Colonic mucosa (tissue), 4 donors: ENCODE data around the gene ADAMTS19. TPM values are rescaled to one million over a fixed set of nuclear protein-coding genes. Genes with fewer than 3 reads are reported as not detected.

Experiments used
- DNase-seq: peaks from one replicate; pipeline ENCODE4 v3.0.0-alpha.2; 2020
- H3K27ac ChIP-seq: fragments of 200-600 bp; one replicate; pipeline ENCODE4 v1.8.0; 2021
- H3K27me3 ChIP-seq: fragments of 200-600 bp; one replicate; pipeline ENCODE4 v1.8.0; 2021
- H3K36me3 ChIP-seq: fragments of 200-600 bp; one replicate; pipeline ENCODE4 v1.8.0; 2021
- H3K4me1 ChIP-seq: fragments of 200-600 bp; one replicate; pipeline ENCODE4 v1.8.0; 2021; ENCODE audit warnings: mild to moderate bottlenecking
- H3K4me3 ChIP-seq: fragments of 200-600 bp; one replicate; pipeline ENCODE4 v1.8.0; 2021
- H3K9ac ChIP-seq, 2 donors: one replicate each; pipeline ENCODE4 v1.7.0; 2013; ENCODE audit warnings: control low read depth in 2 of 2, low read depth in 2 of 2, low read length in 2 of 2
- H3K9me3 ChIP-seq: fragments of 200-600 bp; one replicate; pipeline ENCODE4 v1.8.0; 2021
- intact Hi-C: fragments of 100-400 bp; cut with DNase I; formaldehyde crosslinking; loops from one replicate; pipeline ENCODE4 v1.14.1; 2022
- total RNA-seq, 2 donors: library from RNA; stranded (reverse); fragmentation: NEBNext Ultra II Directional in 1 of 2; extraction: Animal tissue kit (Norgen Biotek cat#: 25700) in 1 of 2; gene quantifications; one replicate each; pipeline ENCODE4 v1.2.1, GENCODE V29; 2021
- TF ChIP-seq, protein P1 (sequence below): fragments of 200-600 bp; IDR thresholded peaks from one replicate; pipeline ENCODE4 v1.8.0; 2022; ENCODE audit warnings: antibody characterized with exemption, mild to moderate bottlenecking
- donor health status: healthy.
- donor health status: DM: no; HTN: no; CAD: no.
- donor health status: DM: no; HTN: no; CAD: no.

The ADAMTS19 gene
- total RNA-seq, 2 donors from 2014 or later = 0.80 to 1.1 TPM

DNA sequence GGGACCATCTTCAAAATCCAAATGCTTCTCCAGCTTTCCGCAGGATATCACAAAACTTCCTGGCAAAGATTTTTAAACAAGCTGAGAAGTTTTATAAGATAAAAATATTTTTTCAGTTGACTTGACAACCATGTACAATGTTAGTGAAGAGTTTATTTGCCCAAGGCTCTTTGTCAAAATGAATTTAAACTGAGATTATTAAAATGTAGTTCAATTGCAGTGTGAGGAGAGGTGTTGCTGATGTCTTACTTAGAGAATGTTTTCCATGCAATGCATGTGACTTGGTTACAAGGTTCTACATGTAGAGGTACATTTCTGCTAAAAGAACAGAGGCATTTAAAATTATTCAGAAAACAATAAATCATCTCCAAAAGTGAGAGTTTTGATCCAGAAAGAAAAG, 156.4 kb downstream of the ADAMTS19 start:
- Histone ChIP-seq H3K27ac (no peak overlapping the region), H3K36me3 (no peaks in the 10 kb centered on the region), H3K9me3 (no peaks in the 10 kb centered on the region), H3K4me3 (no peak overlapping the region), H3K9ac (no peak overlapping the region), H3K27me3 (no peaks in the 10 kb centered on the region), H3K4me1 (no peaks in the 10 kb centered on the region)
- TF ChIP-seq, protein P1, sequence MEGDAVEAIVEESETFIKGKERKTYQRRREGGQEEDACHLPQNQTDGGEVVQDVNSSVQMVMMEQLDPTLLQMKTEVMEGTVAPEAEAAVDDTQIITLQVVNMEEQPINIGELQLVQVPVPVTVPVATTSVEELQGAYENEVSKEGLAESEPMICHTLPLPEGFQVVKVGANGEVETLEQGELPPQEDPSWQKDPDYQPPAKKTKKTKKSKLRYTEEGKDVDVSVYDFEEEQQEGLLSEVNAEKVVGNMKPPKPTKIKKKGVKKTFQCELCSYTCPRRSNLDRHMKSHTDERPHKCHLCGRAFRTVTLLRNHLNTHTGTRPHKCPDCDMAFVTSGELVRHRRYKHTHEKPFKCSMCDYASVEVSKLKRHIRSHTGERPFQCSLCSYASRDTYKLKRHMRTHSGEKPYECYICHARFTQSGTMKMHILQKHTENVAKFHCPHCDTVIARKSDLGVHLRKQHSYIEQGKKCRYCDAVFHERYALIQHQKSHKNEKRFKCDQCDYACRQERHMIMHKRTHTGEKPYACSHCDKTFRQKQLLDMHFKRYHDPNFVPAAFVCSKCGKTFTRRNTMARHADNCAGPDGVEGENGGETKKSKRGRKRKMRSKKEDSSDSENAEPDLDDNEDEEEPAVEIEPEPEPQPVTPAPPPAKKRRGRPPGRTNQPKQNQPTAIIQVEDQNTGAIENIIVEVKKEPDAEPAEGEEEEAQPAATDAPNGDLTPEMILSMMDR = no peak
- DNase-seq = no peak
- intact Hi-C loops = no loop called here

DNA sequence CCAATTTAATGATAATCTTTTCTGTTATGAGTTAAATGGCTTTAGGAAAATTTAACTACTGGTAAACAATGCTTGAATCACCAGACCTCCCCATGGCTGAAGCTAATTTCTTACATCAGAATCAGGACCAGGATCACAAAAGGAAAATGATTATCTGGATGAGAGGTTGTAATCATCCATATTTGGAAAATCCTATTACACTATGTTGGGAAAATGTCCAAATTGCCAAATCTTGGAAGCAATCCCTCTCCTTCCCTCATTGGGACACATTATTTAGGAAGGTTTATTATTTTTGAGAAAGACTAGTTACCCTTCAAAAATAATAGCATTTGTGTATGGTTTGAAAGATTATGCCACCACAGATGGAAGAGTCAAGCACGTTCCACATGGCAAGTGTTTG, 157.1 kb downstream of the ADAMTS19 start:
- no peak for DNase-seq
- intact Hi-C loops = no loop called here
- Histone ChIP-seq H3K4me3 (no peak overlapping the region), H3K27ac (no peak overlapping the region), H3K27me3 (no peaks in the 10 kb centered on the region), H3K36me3 (no peaks in the 10 kb centered on the region), H3K9ac (no peak overlapping the region), H3K4me1 (no peaks in the 10 kb centered on the region), H3K9me3 (no peaks in the 10 kb centered on the region)
- TF ChIP-seq, protein P1 = no peak

- intact Hi-C loops = no loop called here
- Histone ChIP-seq H3K27ac (no peak overlapping the region), H3K9ac (no peak overlapping the region), H3K4me1 (no peaks in the 10 kb centered on the region), H3K27me3 (no peaks in the 10 kb centered on the region), H3K36me3 (no peaks in the 10 kb centered on the region), H3K9me3 (no peaks in the 10 kb centered on the region), H3K4me3 (no peak overlapping the region)
- TF ChIP-seq, protein P1 = no peak
- no peak for DNase-seq
Observed at GRCh38 chr5:129619782-129620181, 159.7 kb downstream of the ADAMTS19 start.

DNA sequence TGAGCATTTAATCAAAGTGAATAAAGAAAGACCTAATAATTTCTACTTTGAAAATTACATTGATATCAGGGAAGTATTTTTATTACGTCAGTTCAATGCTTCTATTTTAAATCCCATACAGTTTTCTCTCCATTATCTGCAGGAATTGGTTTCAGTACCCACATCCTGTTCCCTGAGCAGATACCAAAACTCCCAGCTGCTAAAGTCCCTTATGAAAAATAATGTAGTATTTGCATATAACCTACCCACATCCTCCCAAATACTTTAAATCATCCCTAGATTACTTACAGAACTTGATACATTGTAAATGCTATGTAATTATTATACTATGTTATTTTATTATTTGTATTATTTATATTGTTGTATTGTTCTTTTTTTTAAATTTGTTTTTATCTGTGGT, 162.4 kb downstream of the ADAMTS19 start:
- DNase-seq = no peak
- Histone ChIP-seq H3K4me1 (no peaks in the 10 kb centered on the region), H3K27ac (no peak overlapping the region), H3K27me3 (no peaks in the 10 kb centered on the region), H3K4me3 (no peak overlapping the region), H3K9ac (no peak overlapping the region), H3K9me3 (no peaks in the 10 kb centered on the region), H3K36me3 (no peaks in the 10 kb centered on the region)
- TF ChIP-seq, protein P1 = no peak
- intact Hi-C loops = no loop called here

DNA sequence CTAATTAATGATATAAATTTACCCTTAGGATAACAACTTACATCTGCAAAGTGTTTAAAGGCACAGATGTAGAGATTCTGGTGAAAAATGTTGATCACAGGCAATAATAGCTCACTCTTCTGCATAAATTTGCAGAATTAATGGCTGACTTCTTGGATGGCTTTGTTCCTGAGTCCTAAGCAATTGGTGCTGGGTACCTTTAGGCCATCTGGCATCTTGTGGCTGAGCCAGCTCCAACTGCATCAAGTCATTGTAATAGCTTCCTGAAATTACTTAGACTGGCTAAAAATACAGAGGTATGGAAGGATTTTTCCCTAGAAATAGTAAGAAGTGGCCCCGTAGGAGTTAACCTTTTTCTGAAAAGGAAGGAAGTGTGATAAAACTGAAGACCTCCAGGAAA, 169.5 kb downstream of the ADAMTS19 start:
- Histone ChIP-seq H3K4me3 (no peak overlapping the region), H3K9ac (no peak overlapping the region), H3K4me1 (no peaks in the 10 kb centered on the region), H3K27ac (no peak overlapping the region), H3K27me3 (no peaks in the 10 kb centered on the region), H3K9me3 (no peaks in the 10 kb centered on the region), H3K36me3 (no peaks in the 10 kb centered on the region)
- DNase-seq = no peak
- TF ChIP-seq, protein P1 = no peak
- intact Hi-C loops = no loop called here

DNA sequence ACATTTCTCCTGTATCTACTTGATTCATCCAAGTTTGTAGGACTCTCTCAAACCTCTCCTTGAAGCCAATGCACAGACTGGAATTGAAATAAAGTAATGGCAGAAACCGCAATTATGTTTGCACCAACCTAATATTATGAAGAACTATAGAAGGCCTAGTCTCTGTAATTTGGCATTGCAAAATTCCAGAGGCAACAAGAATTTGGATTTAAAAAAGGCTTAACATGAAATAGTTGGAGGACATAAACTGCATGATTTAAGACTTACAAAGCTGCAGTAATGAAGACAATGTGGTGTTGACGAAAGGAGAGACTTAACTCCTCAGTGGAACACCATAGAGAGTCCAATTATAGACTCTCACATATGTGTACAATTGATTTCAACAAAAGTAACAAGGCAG, 170.0 kb downstream of the ADAMTS19 start:
- no peaks in the 10 kb centered on the region for H3K4me1 ChIP-seq
- no peaks in the 10 kb centered on the region for H3K27me3 ChIP-seq
- no peak for DNase-seq
- no peak overlapping the region for H3K27ac ChIP-seq
- no peak overlapping the region for H3K9ac ChIP-seq
- H3K36me3 ChIP-seq = no peaks in the 10 kb centered on the region
- H3K9me3 ChIP-seq = no peaks in the 10 kb centered on the region
- TF ChIP-seq, protein P1 = no peak
- no peak overlapping the region for H3K4me3 ChIP-seq
- intact Hi-C loops = no loop called here
